GM23248 (cell line): ENCODE measurements around the gene ZNF398.

Experiments used
- EZH2 ChIP-seq: fragments of 200-600 bp; sonication (generic); IDR thresholded peaks from 2 replicates; pipeline ENCODE4 v1.6.1; 2018; ENCODE audit warnings: antibody characterized with exemption, mild to moderate bottlenecking; ENCODE audit not compliant: insufficient read depth, poor library complexity, severe bottlenecking
- EZH2phosphoT487 ChIP-seq: fragments of 200-600 bp; sonication (generic); IDR thresholded peaks from 2 replicates; pipeline ENCODE4 v1.6.1; 2018; ENCODE audit warnings: antibody characterized with exemption, moderate library complexity, mild to moderate bottlenecking, low read depth; ENCODE audit not compliant: insufficient read depth

DNA sequence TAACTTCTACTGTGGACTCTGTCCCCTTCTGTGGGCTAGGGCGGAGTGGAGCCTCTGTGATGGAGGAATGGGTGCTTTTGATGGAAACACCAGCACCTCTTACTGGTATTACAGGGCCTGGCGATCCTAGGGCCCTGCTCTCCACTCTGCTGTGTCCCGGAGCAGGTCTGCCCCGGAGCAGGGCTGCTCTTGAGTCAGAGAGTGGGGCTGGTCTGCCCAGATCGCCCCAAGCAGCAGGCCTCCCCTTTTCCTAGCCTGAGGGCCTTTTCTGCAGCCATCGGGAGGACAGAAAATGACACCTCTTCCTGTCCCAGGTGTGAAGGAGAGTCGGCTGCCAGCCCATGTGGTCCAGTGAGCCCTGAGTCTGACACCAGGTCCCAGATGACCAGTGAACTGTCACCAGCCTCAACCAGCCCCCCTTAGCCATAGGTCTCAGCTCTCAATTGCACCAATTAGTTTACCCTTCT is 49.5 kb downstream of the ZNF398 start:
- TF ChIP-seq EZH2 (no peak), EZH2phosphoT487 (no peak)
